A549 (cell line): ENCODE results near the gene ZNF860.

Experiments used
- CBX2 ChIP-seq: fragments of 200-600 bp; sonication (generic); IDR thresholded peaks from 2 replicates; pipeline ENCODE4 v1.6.1; 2016; ENCODE audit warnings: low read depth, mild to moderate bottlenecking, borderline replicate concordance
- EP300 ChIP-seq, 2 experiments: fragments of >200 bp; sonication (Bioruptor Twin); formaldehyde crosslinking; IDR thresholded peaks; 2 replicates in 1 of 2; 3 replicates in 1 of 2; pipeline ENCODE4 v1.6.1; 2016 to 2017
- POLR2A ChIP-seq: IDR thresholded peaks from 2 replicates; pipeline ENCODE4 v1.6.1; 2012; ENCODE audit warnings: mild to moderate bottlenecking, low read length
- TP53 ChIP-seq: fragments of 250-450 bp; sonication (Bioruptor Pico); IDR thresholded peaks from 2 replicates; pipeline ENCODE4 v1.5.0; 2021; ENCODE audit warnings: mild to moderate bottlenecking, moderate library complexity
- TF ChIP-seq, protein P1 (sequence below): fragments of 250-450 bp; sonication (Bioruptor Pico); IDR thresholded peaks from 2 replicates; pipeline ENCODE4 v1.5.0; 2020; ENCODE audit warnings: low read depth, mild to moderate bottlenecking, moderate library complexity
- TF ChIP-seq, protein P2 (sequence below): fragments of >200 bp; sonication (Bioruptor Twin); formaldehyde crosslinking; IDR thresholded peaks from 3 replicates; pipeline ENCODE4 v1.5.1; 2016
- TF ChIP-seq, protein P3 (sequence below): fragments of 200-600 bp; sonication (generic); IDR thresholded peaks from 2 replicates; pipeline ENCODE4 v1.6.1; 2016; ENCODE audit warnings: antibody characterized with exemption, mild to moderate bottlenecking, moderate library complexity
- TF ChIP-seq, protein P4 (sequence below): fragments of 450-650 bp; IDR thresholded peaks from 2 replicates; pipeline ENCODE4 v1.6.1; 2014; ENCODE audit warnings: antibody characterized with exemption
- TF ChIP-seq, protein P5 (sequence below): IDR thresholded peaks from 2 replicates; pipeline ENCODE4 v1.6.1; 2012

DNA sequence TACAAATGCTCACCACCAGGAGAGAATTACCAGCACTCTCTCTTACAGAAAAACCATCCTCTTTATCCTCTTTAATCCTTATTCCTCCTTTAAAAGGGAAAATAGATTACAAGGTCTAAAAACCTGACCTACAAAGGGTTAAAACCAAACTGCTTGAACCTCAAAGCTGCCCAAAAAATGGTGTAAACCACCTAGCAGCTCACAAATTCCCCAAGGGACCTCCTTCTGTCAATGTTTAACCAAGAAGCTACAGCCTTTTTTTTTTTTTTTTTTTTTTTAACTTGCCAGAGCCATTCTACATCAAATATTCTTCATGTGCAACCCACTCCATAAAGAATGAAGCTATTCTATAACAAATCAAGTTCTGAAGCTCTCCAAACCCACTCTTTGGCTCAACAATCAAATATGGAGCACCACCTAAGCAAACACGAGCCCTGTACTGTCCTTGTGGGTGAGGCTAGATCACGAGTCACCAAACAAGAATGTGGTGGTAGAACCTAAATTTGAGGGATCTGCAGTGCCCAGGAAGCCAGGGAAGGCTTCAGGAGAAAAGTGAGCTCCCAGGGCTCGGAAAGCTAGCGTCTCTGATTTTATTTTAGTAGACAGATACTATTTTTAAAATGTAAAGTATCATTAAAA, 20.6 kb upstream of the ZNF860 start:
- TF ChIP-seq, protein P1, sequence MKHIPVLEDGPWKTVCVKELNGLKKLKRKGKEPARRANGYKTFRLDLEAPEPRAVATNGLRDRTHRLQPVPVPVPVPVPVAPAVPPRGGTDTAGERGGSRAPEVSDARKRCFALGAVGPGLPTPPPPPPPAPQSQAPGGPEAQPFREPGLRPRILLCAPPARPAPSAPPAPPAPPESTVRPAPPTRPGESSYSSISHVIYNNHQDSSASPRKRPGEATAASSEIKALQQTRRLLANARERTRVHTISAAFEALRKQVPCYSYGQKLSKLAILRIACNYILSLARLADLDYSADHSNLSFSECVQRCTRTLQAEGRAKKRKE (CRISPR knock-in tag) = no peak
- TF ChIP-seq, protein P2, sequence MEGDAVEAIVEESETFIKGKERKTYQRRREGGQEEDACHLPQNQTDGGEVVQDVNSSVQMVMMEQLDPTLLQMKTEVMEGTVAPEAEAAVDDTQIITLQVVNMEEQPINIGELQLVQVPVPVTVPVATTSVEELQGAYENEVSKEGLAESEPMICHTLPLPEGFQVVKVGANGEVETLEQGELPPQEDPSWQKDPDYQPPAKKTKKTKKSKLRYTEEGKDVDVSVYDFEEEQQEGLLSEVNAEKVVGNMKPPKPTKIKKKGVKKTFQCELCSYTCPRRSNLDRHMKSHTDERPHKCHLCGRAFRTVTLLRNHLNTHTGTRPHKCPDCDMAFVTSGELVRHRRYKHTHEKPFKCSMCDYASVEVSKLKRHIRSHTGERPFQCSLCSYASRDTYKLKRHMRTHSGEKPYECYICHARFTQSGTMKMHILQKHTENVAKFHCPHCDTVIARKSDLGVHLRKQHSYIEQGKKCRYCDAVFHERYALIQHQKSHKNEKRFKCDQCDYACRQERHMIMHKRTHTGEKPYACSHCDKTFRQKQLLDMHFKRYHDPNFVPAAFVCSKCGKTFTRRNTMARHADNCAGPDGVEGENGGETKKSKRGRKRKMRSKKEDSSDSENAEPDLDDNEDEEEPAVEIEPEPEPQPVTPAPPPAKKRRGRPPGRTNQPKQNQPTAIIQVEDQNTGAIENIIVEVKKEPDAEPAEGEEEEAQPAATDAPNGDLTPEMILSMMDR = no peak; the same call in 2 of the 3 replicates
- TF ChIP-seq, protein P3, sequence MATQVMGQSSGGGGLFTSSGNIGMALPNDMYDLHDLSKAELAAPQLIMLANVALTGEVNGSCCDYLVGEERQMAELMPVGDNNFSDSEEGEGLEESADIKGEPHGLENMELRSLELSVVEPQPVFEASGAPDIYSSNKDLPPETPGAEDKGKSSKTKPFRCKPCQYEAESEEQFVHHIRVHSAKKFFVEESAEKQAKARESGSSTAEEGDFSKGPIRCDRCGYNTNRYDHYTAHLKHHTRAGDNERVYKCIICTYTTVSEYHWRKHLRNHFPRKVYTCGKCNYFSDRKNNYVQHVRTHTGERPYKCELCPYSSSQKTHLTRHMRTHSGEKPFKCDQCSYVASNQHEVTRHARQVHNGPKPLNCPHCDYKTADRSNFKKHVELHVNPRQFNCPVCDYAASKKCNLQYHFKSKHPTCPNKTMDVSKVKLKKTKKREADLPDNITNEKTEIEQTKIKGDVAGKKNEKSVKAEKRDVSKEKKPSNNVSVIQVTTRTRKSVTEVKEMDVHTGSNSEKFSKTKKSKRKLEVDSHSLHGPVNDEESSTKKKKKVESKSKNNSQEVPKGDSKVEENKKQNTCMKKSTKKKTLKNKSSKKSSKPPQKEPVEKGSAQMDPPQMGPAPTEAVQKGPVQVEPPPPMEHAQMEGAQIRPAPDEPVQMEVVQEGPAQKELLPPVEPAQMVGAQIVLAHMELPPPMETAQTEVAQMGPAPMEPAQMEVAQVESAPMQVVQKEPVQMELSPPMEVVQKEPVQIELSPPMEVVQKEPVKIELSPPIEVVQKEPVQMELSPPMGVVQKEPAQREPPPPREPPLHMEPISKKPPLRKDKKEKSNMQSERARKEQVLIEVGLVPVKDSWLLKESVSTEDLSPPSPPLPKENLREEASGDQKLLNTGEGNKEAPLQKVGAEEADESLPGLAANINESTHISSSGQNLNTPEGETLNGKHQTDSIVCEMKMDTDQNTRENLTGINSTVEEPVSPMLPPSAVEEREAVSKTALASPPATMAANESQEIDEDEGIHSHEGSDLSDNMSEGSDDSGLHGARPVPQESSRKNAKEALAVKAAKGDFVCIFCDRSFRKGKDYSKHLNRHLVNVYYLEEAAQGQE = no peak
- TF ChIP-seq, protein P4, sequence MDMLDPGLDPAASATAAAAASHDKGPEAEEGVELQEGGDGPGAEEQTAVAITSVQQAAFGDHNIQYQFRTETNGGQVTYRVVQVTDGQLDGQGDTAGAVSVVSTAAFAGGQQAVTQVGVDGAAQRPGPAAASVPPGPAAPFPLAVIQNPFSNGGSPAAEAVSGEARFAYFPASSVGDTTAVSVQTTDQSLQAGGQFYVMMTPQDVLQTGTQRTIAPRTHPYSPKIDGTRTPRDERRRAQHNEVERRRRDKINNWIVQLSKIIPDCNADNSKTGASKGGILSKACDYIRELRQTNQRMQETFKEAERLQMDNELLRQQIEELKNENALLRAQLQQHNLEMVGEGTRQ = no peak
- TF ChIP-seq POLR2A (no peak), CBX2 (no peak), TP53 (CRISPR knock-in tag) (no peak), EP300 (IDR thresholded peaks at IDR 0.05) (no peak)
- TF ChIP-seq, protein P5, sequence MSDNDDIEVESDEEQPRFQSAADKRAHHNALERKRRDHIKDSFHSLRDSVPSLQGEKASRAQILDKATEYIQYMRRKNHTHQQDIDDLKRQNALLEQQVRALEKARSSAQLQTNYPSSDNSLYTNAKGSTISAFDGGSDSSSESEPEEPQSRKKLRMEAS = 0 out of 2 replicates have a peak, but pooled peaks have one; percentile 27
